Renal cortex interstitium (tissue), 11 donors: ENCODE results near the gene RABGAP1L. TPM values are rescaled to one million over a fixed set of nuclear protein-coding genes. Genes with fewer than 3 reads are reported as not detected.
"Not testable (repeated sequence)": the region's sequence is repeated elsewhere in the genome, so short reads cannot be mapped to it uniquely, and the experiment has no call there.

Source experiments
- DNase-seq, 11 donors: peaks; one replicate each; pipeline ENCODE4 v3.0.0-alpha.2; 2013; ENCODE audit warnings: low read depth in 9 of 11, low spot score in 4 of 11; ENCODE audit errors: extremely low read depth in 1 of 11
- polyA plus RNA-seq, 3 donors: library from polyadenylated mRNA; unstranded; fragments of 120-200 nt; gene quantifications; one replicate each; pipeline ENCODE4 v1.2.1, GENCODE V29; 2013; ENCODE audit not compliant: insufficient read length in 3 of 3

RABGAP1L gene
- polyA plus RNA-seq, 3 donors, result 25.2 to 31.2 (median 30.0) TPM

- DNase-seq, result no peak
Observed at GRCh38 chr1:175040324-175040879, 881.1 kb downstream of the RABGAP1L start.

DNA sequence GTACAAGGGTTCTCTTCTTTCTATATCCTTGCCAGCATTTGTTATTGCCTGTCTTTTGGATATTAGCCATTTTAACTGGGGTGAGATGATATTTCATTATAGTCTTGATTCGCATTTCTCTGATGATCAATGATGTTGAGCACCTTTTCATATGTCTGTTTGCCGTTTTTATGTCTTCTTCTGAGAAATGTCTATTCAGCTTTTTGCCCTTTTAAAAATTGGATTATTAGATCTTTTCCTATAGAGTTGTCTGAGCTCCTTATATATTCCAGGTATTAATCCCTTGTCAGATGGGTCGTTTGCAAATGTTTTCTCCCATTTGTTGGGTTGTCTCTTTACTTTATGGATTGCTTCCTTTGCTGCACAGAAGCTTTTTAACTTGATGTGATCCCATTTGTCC lies 883.3 kb downstream of the RABGAP1L start:
- DNase-seq, result no peak

GRCh38 chr1:175043824-175044223 lies 884.5 kb downstream of the RABGAP1L start:
- DNase-seq, result no peak

- not testable (repeated sequence) for DNase-seq
Observed at GRCh38 chr1:175044591-175044990, 885.3 kb downstream of the RABGAP1L start.

Other genes with a start within 250 kb of the RABGAP1L start
- under 1 TPM; 0.40 to 0.79 (median 0.56) TPM for gene SERPINC1, start 242.2 kb upstream of the RABGAP1L start, polyA plus RNA-seq
- gene RC3H1, start 137.2 kb upstream of the RABGAP1L start, polyA plus RNA-seq, result 10 to 100 TPM; 11.8 to 15.3 (median 13.8) TPM